Measurements from ENCODE around the gene ACSF3. TPM values are rescaled to one million over a fixed set of nuclear protein-coding genes. Genes with fewer than 3 reads are reported as not detected.

Gene ACSF3
- total RNA-seq, 2 donors from 2014 or later = 48.0 to 53.6 TPM

DNA sequence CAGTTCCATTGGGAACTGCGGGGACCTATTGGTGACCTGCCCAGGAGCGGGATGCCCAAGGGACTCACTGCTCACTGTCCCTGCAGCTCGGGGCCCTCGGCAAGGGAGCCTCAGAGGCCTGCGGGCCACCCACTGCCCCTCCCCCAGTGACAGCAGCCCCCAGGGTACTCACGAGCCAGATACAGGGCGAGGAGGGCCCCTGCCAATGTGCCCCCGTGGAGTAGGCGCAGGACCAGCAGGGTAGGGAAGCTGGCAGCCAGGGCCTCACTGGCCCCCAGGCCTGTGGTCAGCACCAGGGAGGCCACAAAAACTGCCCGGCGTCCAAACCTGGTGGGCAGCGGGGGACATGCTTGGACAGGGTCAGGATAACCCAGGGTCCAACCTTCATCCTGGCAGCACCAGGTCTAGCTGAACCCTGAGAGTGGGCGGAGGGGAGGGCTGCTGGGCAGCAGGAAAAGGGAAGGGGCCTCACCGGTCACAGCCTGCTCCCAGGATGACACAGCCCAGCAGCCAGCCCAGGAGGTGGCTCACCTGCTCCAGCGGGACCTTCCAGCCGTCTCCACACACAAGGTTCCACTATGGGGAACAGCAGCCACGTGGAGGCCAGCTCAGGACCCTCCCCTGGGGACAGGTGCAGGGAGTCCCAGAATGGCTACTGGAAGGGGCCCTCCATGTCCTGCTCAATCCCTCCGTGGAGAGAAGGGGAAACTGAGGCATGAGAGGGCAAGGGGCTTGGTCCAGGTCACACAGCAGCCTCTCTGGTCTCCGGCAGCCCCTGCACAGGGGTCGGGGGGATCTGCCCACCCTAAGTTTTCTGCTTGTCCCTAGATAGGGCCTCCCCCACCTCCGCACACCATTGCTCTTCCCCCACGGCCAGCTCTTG is 105.8 kb downstream of the ACSF3 start:
- H3K36me3 Mint-ChIP-seq (ENCODE audit: low read depth) = no peaks in the 10 kb centered on the region
- ATAC-seq = no peak
- peaks cover 37% of the 10 kb centered on the region for H3K27me3 Mint-ChIP-seq
- H3K4me1 Mint-ChIP-seq = peaks cover 3% of the 10 kb centered on the region
- no peak overlapping the region for H3K27ac Mint-ChIP-seq
- no peaks in the 10 kb centered on the region for H3K9me3 ChIP-seq (ENCODE audit: control insufficient read depth, low read length, poor library complexity, severe bottlenecking)
- no peak for DNase-seq
- H3K4me3 Mint-ChIP-seq = no peak overlapping the region

DNA sequence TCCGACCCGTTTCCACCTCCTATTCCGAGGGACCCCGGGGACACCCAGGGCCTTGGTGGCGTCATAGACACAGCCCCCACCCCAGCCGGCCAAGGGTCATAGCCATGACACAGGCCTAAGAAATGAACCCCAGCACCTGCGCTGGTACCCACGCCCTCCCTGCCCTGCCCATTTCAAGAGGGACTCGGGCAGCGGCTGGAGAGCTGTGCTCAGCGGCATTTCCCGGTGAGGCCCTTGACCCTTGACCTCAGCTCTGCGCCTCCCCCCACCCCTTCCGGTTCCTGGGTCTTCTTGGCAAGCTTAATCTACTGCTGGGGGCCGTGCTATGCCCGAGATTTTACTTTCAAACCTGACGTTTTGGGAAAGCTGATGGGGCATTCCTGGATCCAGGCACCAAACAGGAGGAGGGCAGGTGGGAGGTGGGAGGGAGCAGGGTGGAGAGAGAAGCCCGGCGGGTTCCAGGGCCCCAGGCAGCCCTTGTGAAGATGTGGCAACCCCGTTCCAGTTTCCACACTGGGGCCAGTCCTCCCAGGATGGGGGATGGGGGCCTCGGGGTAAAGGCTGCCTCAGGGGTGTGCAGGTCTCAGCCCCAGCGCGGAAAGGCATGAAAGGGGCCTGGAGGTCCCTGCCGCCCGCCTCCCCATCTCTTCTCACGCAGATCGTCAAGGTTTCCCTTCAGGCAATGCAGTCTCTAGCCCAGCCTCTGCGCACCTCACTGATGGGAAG is 106.6 kb downstream of the ACSF3 start, which contains the start of gene SLC22A31:
Gene SLC22A31 (minus strand): TSS at position 414 of the 726 bp plus-strand sequence. CDS start 36 bp downstream, at position 378.
- Mint-ChIP-seq H3K27me3 (peaks cover 43% of the 10 kb centered on the region), H3K27ac (no peak within 1 kb of the TSS), H3K4me1 (peaks cover 3% of the 10 kb centered on the region), H3K4me3 (peak within 1 kb of the TSS; percentile 67), H3K36me3 (ENCODE audit: low read depth) (no peaks in the 10 kb centered on the region)
- ATAC-seq = no peak
- DNase-seq = no peak
- H3K9me3 ChIP-seq (ENCODE audit: control insufficient read depth, low read length, poor library complexity, severe bottlenecking) = no peaks in the 10 kb centered on the region

DNA sequence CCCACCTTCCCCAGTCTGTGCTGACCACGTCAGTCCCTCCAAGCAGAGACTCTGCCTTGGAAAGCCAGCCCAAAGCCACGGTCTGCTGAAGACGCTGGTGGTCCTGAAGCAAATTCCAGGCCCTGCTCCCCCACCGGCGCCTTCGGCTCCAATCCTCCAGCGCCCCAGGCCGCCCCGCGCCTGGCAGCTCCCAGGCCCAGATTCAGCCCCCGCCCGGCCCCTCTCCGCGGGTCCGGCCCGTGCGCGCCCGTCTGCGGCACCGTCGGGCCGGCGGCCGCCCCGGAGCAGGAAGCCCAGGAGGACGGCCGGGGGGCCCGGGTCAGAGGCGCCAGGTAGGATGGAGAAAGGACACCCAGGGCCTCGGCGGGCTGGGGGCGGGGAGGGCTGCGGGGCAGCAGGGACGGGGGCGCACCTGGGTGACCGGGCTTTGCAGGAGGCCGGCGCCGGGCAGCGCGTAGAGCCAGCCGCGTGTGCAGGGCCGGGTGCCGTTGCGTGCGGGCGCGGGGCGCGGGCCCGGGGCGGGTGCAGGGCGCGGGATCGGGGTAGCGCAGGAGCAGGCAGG is 107.3 kb downstream of the ACSF3 start:
- Mint-ChIP-seq H3K4me1 (peaks cover 3% of the 10 kb centered on the region), H3K4me3 (peak overlapping the region; percentile 67), H3K27me3 (peaks cover 43% of the 10 kb centered on the region), H3K27ac (no peak overlapping the region), H3K36me3 (ENCODE audit: low read depth) (no peaks in the 10 kb centered on the region)
- no peaks in the 10 kb centered on the region for H3K9me3 ChIP-seq (ENCODE audit: control insufficient read depth, low read length, poor library complexity, severe bottlenecking)
- ATAC-seq = peak; percentile 8
- DNase-seq = no peak

DNA sequence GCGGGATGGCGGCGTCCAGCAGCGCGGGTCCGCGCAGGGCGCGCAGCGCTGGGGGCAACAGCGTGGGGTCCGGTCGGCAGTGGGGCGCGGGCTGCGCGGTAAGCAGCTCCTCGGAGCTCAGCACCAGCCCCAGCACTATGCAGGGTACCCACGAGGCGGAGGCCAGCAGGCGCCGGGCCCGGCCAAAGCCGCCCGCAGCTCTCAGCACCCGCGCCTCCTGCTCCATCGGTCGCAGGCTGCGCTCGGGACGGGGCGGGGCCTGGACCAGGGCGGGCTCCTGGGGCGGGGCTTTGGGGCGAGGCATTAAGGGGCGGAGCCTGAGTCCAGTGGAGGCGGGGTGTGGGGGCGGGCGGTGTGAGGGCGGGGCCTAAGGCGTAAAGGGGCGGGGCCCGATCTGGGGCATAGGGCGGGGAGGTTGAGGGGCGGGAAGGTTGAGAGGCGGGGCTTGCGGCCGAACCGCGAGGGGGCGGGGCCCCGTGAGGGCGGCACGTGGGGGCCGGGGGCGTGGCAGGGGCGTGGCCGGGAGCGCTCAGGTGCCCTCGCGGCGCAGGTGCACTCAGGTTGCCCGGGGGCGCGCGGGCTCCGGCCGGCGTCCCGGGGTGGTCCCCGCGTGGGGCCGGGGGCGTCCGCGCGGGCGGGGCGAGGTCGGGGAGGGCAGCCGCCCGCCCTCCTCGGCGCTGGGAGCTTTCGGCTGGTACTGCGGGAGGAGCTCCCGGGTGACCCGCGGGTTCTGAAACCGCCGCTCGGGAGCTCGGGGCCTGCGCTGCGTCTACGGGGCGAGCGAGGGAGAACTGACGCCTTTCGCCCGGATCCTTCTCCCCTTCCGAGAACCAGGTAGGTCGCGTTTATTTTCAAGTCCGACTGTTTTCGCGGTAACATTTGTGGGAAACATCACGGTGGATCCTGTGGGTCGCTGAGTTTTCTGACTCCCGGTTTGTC is 108.1 kb downstream of the ACSF3 start:
- Mint-ChIP-seq H3K36me3 (ENCODE audit: low read depth) (no peaks in the 10 kb centered on the region), H3K4me3 (peak overlapping the region; percentile 49), H3K27me3 (peaks cover 48% of the 10 kb centered on the region), H3K27ac (no peak overlapping the region), H3K4me1 (peaks cover 3% of the 10 kb centered on the region)
- DNase-seq (peak; percentile 67 to 79 (median 71)), ATAC-seq (peak; percentile 92)
- H3K9me3 ChIP-seq (ENCODE audit: control insufficient read depth, low read length, poor library complexity, severe bottlenecking) = no peaks in the 10 kb centered on the region

DNA sequence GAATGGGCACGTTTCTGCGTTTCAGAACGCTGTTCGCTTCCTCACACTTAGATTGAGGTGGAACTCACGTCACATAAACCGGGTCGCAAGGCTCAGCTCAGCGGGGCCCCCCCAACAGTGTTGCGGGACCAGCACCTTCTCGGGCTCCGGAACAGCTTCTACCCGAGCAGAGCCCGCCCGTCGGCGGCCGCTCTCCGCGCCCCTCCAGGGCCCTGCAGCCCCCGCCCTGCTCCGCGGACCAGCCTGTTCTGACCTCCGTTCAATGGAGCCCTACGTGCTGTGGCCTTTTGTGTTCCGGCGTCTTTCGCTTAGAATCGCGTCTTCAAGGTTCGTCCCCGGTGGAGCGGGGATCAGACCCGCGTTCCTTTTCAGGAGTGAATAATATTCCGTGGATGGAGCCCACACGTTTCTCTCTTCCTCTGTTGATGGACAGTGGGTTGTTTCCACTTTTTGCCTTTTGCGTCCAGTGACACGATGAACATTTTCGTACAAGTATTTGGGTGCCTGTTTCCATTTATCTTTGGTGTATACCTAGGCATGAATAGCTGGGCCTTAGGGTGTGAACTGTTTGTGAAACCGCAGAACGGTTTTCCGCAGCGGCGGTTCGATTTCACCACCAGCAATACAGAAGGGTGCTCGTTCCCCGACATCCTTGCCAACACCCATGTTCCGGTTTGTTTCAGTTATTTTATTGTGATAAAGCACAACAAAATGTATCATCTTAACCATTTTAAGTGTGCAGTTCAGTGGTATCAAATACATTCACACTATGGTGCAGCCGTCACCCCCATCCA is 109.0 kb downstream of the ACSF3 start:
- H3K27ac Mint-ChIP-seq = no peak overlapping the region
- ATAC-seq = no peak
- H3K36me3 Mint-ChIP-seq (ENCODE audit: low read depth) = no peaks in the 10 kb centered on the region
- H3K27me3 Mint-ChIP-seq = peaks cover 51% of the 10 kb centered on the region
- no peak for DNase-seq
- peaks cover 3% of the 10 kb centered on the region for H3K4me1 Mint-ChIP-seq
- no peaks in the 10 kb centered on the region for H3K9me3 ChIP-seq (ENCODE audit: control insufficient read depth, low read length, poor library complexity, severe bottlenecking)
- peak overlapping the region; percentile 53 for H3K4me3 Mint-ChIP-seq

Other genes with a start within 250 kb of the ACSF3 start
- 10 to 100 TPM; 37.2 to 38.6 TPM for gene GALNS, start 236.9 kb upstream of the ACSF3 start, total RNA-seq
- 10 to 100 TPM; 33.5 to 43.0 TPM for gene TRAPPC2L, start 236.7 kb upstream of the ACSF3 start, total RNA-seq
- gene PABPN1L, start 227.2 kb upstream of the ACSF3 start, total RNA-seq = not detected
- gene CBFA2T3, start 116.6 kb upstream of the ACSF3 start, total RNA-seq = 1 to 10 TPM; 3.2 to 4.4 TPM
- gene CDH15, start 77.9 kb downstream of the ACSF3 start, total RNA-seq = under 1 TPM in 1 of 2 donors, not detected in 1; 0.12 TPM
- under 1 TPM; 0.52 to 0.76 TPM for gene SLC22A31, start 106.7 kb downstream of the ACSF3 start, total RNA-seq
- 1 to 10 TPM; 4.1 to 8.1 TPM for gene ZNF778, start 123.9 kb downstream of the ACSF3 start, total RNA-seq

Data from T-helper 17 cell (primary cell).